Testis (tissue), 2 donors: ENCODE results near the gene XKR7.

ENCODE experiments used
- CTCF ChIP-seq, 3 experiments: fragments of 450-650 bp in 2 of 3; fragments of 200-600 bp in 1 of 3; sonication (generic) in 1 of 3; IDR thresholded peaks; one replicate each; pipeline ENCODE4 v1.5.1; 2016 to 2019; ENCODE audit warnings: antibody characterized with exemption in 3 of 3, mild to moderate bottlenecking in 2 of 3, moderate library complexity in 1 of 3
- POLR2A ChIP-seq: fragments of 450-650 bp; IDR thresholded peaks from one replicate; pipeline ENCODE4 v1.6.1; 2017; ENCODE audit warnings: antibody characterized with exemption, mild to moderate bottlenecking, moderate library complexity

GRCh38 chr20:32040142-32040953 is 72.4 kb downstream of the XKR7 start:
- TF ChIP-seq CTCF (IDR thresholded peaks at IDR 0.05), result no peak
- no peak for TF ChIP-seq POLR2A
